Tibial artery (tissue), 4 donors: Measurements from ENCODE around the gene YWHAE.

Source experiments
- DNase-seq, 2 donors: peaks; one replicate each; pipeline ENCODE4 v3.0.0-alpha.2; 2019
- H3K27ac ChIP-seq, 2 donors: fragments of 200-600 bp; sonication (generic) in 1 of 2; 1 replicate in 1 of 2; 2 replicates in 1 of 2; pipeline ENCODE4 v1.5.1; 2018 to 2019; ENCODE audit warnings: mild to moderate bottlenecking in 1 of 2
- H3K27me3 ChIP-seq, 2 donors: fragments of 200-600 bp; sonication (generic) in 1 of 2; one replicate each; pipeline versions ENCODE4 v1.5.1 to v1.6.0; 2016 to 2019
- H3K36me3 ChIP-seq, 3 donors: fragments of 200-600 bp; sonication (generic) in 2 of 3; one replicate each; pipeline ENCODE4 v1.5.1; 2016 to 2019; ENCODE audit warnings: mild to moderate bottlenecking in 2 of 3
- H3K4me1 ChIP-seq, 4 donors: fragments of 200-600 bp; sonication (generic) in 2 of 4; 1 replicate in 3 of 4; 2 replicates in 1 of 4; pipeline ENCODE4 v1.5.1; 2016 to 2019
- H3K4me3 ChIP-seq, 2 donors: fragments of 200-600 bp; sonication (generic) in 1 of 2; 1 replicate in 1 of 2; 2 replicates in 1 of 2; pipeline ENCODE4 v1.5.1; 2018 to 2019; ENCODE audit warnings: mild to moderate bottlenecking in 2 of 2
- H3K9me3 ChIP-seq, 3 donors: fragments of 200-600 bp; sonication (generic) in 1 of 3; one replicate each; pipeline ENCODE4 v1.5.1; 2016 to 2019
- CTCF ChIP-seq, 2 experiments: fragments of 200-600 bp in 1 of 2; fragments of 450-650 bp in 1 of 2; IDR thresholded peaks; one replicate each; pipeline ENCODE4 v1.5.1; 2017 to 2019; ENCODE audit warnings: antibody characterized with exemption in 2 of 2, mild to moderate bottlenecking in 1 of 2, moderate library complexity in 1 of 2
- intact Hi-C: fragments of 100-400 bp; cut with DNase I; formaldehyde crosslinking; loops from one replicate; pipeline ENCODE4 v1.15.0; 2023; ENCODE audit warnings: low total_unique reads

Gene YWHAE

GRCh38 chr17:1331708-1332107 is 68.3 kb downstream of the YWHAE start:
- intact Hi-C loops = loop anchor here (1.0 kb wide), 1 partner anchor 55 kb away; no protein-coding TSS in a partner anchor
- no peak overlapping the region for H3K4me3 ChIP-seq
- H3K27me3 ChIP-seq = no peaks in the 10 kb centered on the region
- H3K4me1 ChIP-seq = peaks cover 0 to 24% (median 0%) of the 10 kb centered on the region in 4 donors
- TF ChIP-seq CTCF (IDR thresholded peaks at IDR 0.05) = no peak
- no peak for DNase-seq
- H3K9me3 ChIP-seq = no peaks in the 10 kb centered on the region
- H3K36me3 ChIP-seq = no peaks in the 10 kb centered on the region
- H3K27ac ChIP-seq = no peak overlapping the region

GRCh38 chr17:1329745-1330343 is 70.2 kb downstream of the YWHAE start:
- intact Hi-C loops = no loop called here

GRCh38 chr17:1328437-1328836 is 71.6 kb downstream of the YWHAE start:
- no peak for DNase-seq
- Histone ChIP-seq H3K4me3 (no peak overlapping the region), H3K9me3 (no peaks in the 10 kb centered on the region), H3K36me3 (no peaks in the 10 kb centered on the region), H3K27ac (no peak overlapping the region), H3K27me3 (no peaks in the 10 kb centered on the region), H3K4me1 (peaks cover 0 to 15% (median 0%) of the 10 kb centered on the region in 4 donors)
- intact Hi-C loops = no loop called here
- TF ChIP-seq CTCF (IDR thresholded peaks at IDR 0.05) = no peak

More at GRCh38 chr17:1329745-1330343, 70.2 kb downstream of the YWHAE start:
- H3K36me3 ChIP-seq = no peaks in the 10 kb centered on the region
- H3K4me1 ChIP-seq = peaks cover 0 to 24% (median 0%) of the 10 kb centered on the region in 4 donors
- TF ChIP-seq CTCF (IDR thresholded peaks at IDR 0.05) = no peak
- H3K27me3 ChIP-seq = no peaks in the 10 kb centered on the region
- no peak overlapping the region for H3K4me3 ChIP-seq
- no peaks in the 10 kb centered on the region for H3K9me3 ChIP-seq
- DNase-seq = no peak
- H3K27ac ChIP-seq = no peak overlapping the region

GRCh38 chr17:1325766-1326165 is 74.3 kb downstream of the YWHAE start:
- no peaks in the 10 kb centered on the region for H3K36me3 ChIP-seq
- H3K27ac ChIP-seq = no peak overlapping the region
- H3K9me3 ChIP-seq = no peaks in the 10 kb centered on the region
- H3K27me3 ChIP-seq = no peaks in the 10 kb centered on the region
- no peak for DNase-seq
- H3K4me3 ChIP-seq = no peak overlapping the region
- intact Hi-C loops = no loop called here
- H3K4me1 ChIP-seq = no peaks in the 10 kb centered on the region
- TF ChIP-seq CTCF (IDR thresholded peaks at IDR 0.05) = no peak

GRCh38 chr17:1324201-1324771 is 75.7 kb downstream of the YWHAE start:
- TF ChIP-seq CTCF (IDR thresholded peaks at IDR 0.05) = no peak
- peaks cover 0 to 3% (median 0%) of the 10 kb centered on the region in 4 donors for H3K4me1 ChIP-seq
- intact Hi-C loops = no loop called here
- H3K27ac ChIP-seq = no peak overlapping the region
- no peak overlapping the region for H3K4me3 ChIP-seq
- H3K36me3 ChIP-seq = no peaks in the 10 kb centered on the region
- DNase-seq = no peak
- H3K27me3 ChIP-seq = no peaks in the 10 kb centered on the region
- no peaks in the 10 kb centered on the region for H3K9me3 ChIP-seq
